ENCODE data around the gene TMEM255B.

GRCh38 chr13:113732961-113733950 lies 25.8 kb upstream of the TMEM255B start:
- TF ChIP-seq CTCF (IDR thresholded peaks at IDR 0.05; ENCODE audit: insufficient read depth, low read depth, low read length) (no peak), EZH2 (IDR thresholded peaks at IDR 0.05; ENCODE audit: insufficient read depth, low read length) (no peak)
